Progenitor cell of endocrine pancreas (in vitro differentiated cells): ENCODE results near the gene OLFM1. TPM values are rescaled to one million over a fixed set of nuclear protein-coding genes. Genes with fewer than 3 reads are reported as not detected.

Source experiments
- DNase-seq: peaks from one replicate; pipeline ENCODE4 v3.0.0; 2021; ENCODE audit warnings: low spot score; ENCODE audit not compliant: unreplicated experiment
- H3K27ac Mint-ChIP-seq: 2 replicates; pipeline ENCODE4 v1.8.0; 2021; ENCODE audit warnings: mild to moderate bottlenecking, moderate library complexity, mixed read lengths
- H3K27me3 Mint-ChIP-seq: 2 replicates; pipeline ENCODE4 v1.8.0; 2021; ENCODE audit warnings: mixed read lengths
- H3K36me3 Mint-ChIP-seq: 2 replicates; pipeline ENCODE4 v1.8.0; 2022; ENCODE audit warnings: mixed read lengths; ENCODE audit not compliant: insufficient read depth
- H3K4me1 Mint-ChIP-seq: 2 replicates; pipeline ENCODE4 v1.8.0; 2021; ENCODE audit warnings: low read depth, mixed read lengths
- H3K4me3 Mint-ChIP-seq: 2 replicates; pipeline ENCODE4 v1.8.0; 2021; ENCODE audit warnings: low read depth, mild to moderate bottlenecking, moderate library complexity, mixed read lengths
- H3K9me3 Mint-ChIP-seq: 2 replicates; pipeline ENCODE4 v1.8.0; 2021; ENCODE audit warnings: low read depth, mixed read lengths
- total RNA-seq: library from RNA; stranded (reverse); gene quantifications from 2 replicates; pipeline ENCODE4 v1.2.1, GENCODE V29; 2021
- TF ChIP-seq, protein P1 (sequence below): fragments of 200-600 bp; sonication (generic); IDR thresholded peaks from one replicate; pipeline ENCODE4 v1.5.0; 2021; ENCODE audit warnings: antibody characterized with exemption, mild to moderate bottlenecking; ENCODE audit not compliant: unreplicated experiment

The OLFM1 gene
- total RNA-seq, 1 donor from 2014 or later, result 1.7 TPM

DNA sequence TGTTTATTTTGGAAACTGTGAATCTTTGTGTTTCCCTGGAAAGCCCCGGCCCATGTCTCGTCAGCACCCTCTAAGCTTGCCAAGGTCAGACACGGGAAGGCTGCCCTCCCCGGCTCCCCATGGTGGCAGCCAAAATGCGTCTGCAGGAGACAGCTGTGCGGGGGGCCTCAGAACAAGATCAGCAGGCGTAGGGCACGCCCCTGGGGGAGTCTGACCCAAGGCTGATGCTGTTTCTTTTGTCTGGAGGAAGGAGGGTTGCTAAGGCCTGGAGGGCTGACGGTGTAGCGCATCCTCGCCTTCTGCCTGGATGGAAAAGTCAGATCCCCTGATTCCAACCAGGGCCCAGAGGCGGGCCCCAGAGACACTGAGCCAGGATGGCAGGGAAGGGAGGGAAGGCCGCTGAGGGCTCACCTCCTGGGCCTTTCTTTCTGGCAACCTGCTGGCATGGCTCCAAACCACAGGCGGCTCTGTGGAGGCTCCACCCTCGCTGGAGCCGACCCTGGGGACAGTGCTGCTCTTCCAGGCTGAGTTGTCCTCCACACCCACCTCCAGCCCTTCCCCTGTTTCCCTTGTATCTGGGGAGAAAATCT lies 57.2 kb downstream of the OLFM1 start:
- no peaks in the 10 kb centered on the region for H3K4me1 Mint-ChIP-seq
- no peak overlapping the region for H3K4me3 Mint-ChIP-seq
- TF ChIP-seq, protein P1, sequence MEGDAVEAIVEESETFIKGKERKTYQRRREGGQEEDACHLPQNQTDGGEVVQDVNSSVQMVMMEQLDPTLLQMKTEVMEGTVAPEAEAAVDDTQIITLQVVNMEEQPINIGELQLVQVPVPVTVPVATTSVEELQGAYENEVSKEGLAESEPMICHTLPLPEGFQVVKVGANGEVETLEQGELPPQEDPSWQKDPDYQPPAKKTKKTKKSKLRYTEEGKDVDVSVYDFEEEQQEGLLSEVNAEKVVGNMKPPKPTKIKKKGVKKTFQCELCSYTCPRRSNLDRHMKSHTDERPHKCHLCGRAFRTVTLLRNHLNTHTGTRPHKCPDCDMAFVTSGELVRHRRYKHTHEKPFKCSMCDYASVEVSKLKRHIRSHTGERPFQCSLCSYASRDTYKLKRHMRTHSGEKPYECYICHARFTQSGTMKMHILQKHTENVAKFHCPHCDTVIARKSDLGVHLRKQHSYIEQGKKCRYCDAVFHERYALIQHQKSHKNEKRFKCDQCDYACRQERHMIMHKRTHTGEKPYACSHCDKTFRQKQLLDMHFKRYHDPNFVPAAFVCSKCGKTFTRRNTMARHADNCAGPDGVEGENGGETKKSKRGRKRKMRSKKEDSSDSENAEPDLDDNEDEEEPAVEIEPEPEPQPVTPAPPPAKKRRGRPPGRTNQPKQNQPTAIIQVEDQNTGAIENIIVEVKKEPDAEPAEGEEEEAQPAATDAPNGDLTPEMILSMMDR, result no peak
- no peak overlapping the region for H3K27ac Mint-ChIP-seq
- H3K36me3 Mint-ChIP-seq, result no peaks in the 10 kb centered on the region
- peaks cover 34% of the 10 kb centered on the region for H3K27me3 Mint-ChIP-seq
- no peak for DNase-seq
- H3K9me3 Mint-ChIP-seq, result no peaks in the 10 kb centered on the region

DNA sequence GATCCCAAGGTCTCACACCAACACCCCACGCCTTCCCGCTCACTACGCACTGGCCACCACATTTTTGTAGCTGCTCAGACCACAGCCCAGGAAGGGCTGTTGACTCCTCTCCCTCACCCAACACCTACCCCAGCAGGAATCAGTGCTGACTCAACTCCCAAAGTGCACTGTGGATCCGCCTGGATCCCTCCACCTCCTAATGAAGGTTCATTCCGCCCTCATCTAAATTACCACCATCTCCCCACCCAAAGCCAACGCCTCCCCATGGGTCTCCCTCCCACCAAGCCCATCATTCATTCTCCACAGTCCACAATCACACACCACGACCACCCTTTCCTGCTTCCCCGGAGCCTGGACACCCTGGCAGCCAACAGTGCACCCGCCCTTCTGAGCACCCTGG lies 57.8 kb downstream of the OLFM1 start:
- TF ChIP-seq, protein P1, result no peak
- no peak for DNase-seq
- no peaks in the 10 kb centered on the region for H3K4me1 Mint-ChIP-seq
- H3K27ac Mint-ChIP-seq, result no peak overlapping the region
- H3K4me3 Mint-ChIP-seq, result no peak overlapping the region
- no peaks in the 10 kb centered on the region for H3K36me3 Mint-ChIP-seq
- H3K9me3 Mint-ChIP-seq, result no peaks in the 10 kb centered on the region
- peaks cover 34% of the 10 kb centered on the region for H3K27me3 Mint-ChIP-seq

DNA sequence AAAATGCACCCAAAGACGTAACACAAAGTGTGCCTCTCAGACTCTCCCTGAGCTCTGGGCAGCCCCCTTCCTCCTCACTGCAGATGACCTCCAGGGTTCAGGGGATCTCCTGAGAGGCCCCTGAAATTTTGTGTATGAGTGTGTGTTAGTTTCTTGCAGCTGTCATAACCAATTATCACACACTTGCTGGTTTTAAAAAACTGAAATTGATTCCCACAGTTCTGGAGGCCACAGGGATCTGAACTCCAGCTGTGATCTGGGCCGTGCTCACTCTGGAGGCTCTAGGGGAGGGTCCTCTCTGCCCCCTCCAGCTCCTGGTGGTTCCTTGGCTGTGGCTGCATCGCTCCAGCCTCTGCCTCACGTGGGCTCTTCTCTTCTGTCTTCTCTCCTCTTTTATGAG lies 58.8 kb downstream of the OLFM1 start:
- Mint-ChIP-seq H3K27me3 (peaks cover 39% of the 10 kb centered on the region), H3K9me3 (no peaks in the 10 kb centered on the region), H3K4me3 (no peak overlapping the region), H3K27ac (no peak overlapping the region), H3K4me1 (no peaks in the 10 kb centered on the region), H3K36me3 (no peaks in the 10 kb centered on the region)
- DNase-seq, result no peak
- TF ChIP-seq, protein P1, result no peak

DNA sequence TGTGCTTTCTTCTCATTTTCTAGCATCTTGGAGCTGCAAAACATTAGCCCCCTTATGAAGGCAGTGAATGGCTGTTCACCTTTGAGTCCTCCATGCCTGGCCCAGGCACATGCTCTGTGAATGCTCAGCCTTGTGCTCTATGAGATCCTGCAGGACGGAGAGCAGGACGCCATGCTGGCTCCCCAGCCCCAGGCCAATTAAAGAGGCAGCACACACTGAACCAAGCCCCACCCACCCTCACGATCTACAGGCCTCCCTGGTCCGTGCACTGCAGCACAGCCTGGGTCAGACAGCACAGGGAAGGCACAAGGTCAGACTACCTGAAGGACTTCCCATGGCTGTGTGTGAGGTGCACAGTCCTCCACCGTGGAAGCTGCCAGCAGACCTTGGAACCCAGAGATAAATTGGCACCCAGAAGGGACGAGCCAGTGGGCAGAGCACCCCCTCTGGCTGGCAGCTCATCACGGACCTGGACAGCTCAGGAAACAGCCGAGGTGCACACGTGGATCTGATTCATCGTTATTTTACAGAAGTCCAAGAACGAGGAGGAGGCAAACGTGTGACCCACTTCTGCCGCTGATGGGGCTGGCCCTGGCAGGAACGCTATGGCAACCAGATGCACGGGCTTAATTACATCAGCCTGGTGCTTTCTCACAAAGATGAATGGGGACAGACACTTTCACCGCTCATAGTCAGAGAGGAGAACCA lies 59.5 kb downstream of the OLFM1 start:
- Mint-ChIP-seq H3K4me1 (no peaks in the 10 kb centered on the region), H3K4me3 (no peak overlapping the region), H3K36me3 (no peaks in the 10 kb centered on the region), H3K27ac (no peak overlapping the region), H3K27me3 (peaks cover 43% of the 10 kb centered on the region), H3K9me3 (no peaks in the 10 kb centered on the region)
- no peak for DNase-seq
- TF ChIP-seq, protein P1, result no peak

DNA sequence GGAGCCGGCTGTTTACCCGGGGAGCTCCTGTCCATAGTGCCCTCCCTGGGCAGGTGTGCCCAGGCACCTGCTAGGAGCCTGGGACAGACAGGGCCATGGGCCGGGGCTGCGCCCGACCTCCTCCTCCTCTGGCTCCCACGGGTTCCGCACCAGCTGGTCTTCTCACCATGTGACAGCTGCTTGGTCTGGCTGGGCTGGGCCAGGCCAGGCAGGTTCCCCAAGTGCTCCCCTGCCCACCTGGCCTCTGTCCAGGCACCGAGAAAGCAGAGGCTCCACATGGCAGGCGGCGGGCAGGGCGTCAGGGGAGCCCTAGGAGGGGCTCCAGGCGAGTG lies 60.0 kb downstream of the OLFM1 start:
- TF ChIP-seq, protein P1, result no peak
- no peak for DNase-seq
- Mint-ChIP-seq H3K27me3 (peaks cover 43% of the 10 kb centered on the region), H3K9me3 (no peaks in the 10 kb centered on the region), H3K27ac (no peak overlapping the region), H3K36me3 (no peaks in the 10 kb centered on the region), H3K4me3 (no peak overlapping the region), H3K4me1 (no peaks in the 10 kb centered on the region)
